Stimulated activated CD4-positive, alpha-beta T cell treated with anti-CD3 and anti-CD28 coated beads, Interleukin-4, amount 100 ng/mL, for 1 hour (primary cell): ENCODE measurements around the gene MT1HL1.

Experiments
- DNase-seq: peaks from one replicate; pipeline ENCODE4 v3.0.0-alpha.2; 2020

The MT1HL1 gene

GRCh38 chr1:237004116-237004515, at the start of gene MT1HL1:
Gene MT1HL1 (minus strand): TSS chr1:237004441. CDS start chr1:237004372, 69 bp downstream.
- DNase-seq: no peak

DNA sequence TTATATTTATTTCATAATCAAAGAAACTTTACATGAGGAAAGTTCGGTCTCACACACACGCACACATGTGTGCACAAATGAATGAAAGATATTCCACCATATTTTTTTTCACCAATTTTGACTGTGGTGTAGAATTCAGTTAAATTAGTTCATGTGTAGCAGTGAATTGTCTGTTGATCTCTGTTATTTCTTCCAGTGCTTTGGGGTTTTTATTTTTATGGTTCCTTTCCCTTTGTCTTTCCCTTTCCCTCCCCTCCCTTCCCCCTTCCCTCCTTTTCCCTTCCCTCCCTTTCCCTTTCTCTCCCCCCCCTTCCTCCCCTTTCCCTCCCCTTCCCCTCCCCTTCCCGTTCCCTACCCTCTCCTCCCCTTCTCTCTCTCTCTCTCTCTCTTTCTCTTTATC, 46.7 kb upstream of the MT1HL1 start:
- DNase-seq: no peak

DNA sequence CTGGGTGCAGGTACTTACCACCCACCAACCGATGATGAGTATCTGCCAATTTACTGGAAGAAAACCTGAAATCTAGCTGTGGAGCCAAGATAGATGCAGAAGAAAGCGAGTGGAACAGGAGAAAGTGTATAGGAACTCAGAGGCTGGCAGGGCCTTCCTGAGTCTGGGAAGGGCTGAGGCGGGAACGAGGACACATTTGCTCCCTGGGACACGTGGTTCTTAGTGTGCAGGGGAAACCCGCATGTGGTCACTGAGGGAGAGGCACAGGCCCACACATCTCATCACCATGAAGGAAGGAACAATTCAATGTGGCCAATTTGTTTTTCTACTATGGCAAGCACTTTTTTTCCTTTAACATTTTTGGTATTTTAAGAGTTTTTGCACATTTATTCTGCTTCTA, 45.9 kb upstream of the MT1HL1 start:
- no peak for DNase-seq

- DNase-seq: no peak
Observed at GRCh38 chr1:237048803-237049202, 44.6 kb upstream of the MT1HL1 start.

DNA sequence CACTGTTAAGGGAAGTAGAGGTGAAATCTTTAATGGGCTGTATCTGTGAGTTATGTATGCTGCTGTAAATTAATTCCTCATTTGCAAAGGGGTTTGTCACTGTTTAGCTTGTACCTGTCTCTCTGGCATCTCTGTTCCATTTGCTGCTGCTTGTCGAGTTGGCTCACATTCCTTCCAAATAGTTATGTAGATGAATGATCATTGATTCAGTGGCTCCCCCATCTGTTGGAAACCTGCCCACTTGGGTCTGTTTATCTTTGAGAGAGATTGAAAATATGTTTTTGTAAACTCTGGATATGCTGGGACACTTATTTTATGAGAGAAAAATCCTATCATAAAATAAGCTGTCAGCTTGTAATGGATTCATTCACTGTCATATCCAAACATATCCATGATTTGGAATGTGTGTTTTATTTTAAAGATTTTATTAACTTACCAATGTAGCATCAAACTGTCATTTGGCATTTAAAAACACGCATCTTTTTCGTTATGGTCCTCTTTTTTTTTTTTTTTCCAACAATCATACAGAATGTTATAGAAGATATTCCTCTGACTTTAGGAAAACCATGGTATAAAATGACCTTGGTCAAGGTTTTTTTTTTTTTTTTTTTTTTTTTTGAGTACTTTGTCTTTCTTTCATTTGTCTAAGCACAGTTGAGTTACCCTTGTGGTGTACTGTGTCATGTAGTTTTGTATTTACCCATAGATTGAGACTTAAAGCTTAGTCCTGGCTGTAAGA, 41.2 kb upstream of the MT1HL1 start:
- DNase-seq: no peak

- no peak for DNase-seq
Observed at GRCh38 chr1:237043846-237044636, 39.8 kb upstream of the MT1HL1 start.

GRCh38 chr1:237042892-237043576, 38.8 kb upstream of the MT1HL1 start:
- DNase-seq: no peak

DNA sequence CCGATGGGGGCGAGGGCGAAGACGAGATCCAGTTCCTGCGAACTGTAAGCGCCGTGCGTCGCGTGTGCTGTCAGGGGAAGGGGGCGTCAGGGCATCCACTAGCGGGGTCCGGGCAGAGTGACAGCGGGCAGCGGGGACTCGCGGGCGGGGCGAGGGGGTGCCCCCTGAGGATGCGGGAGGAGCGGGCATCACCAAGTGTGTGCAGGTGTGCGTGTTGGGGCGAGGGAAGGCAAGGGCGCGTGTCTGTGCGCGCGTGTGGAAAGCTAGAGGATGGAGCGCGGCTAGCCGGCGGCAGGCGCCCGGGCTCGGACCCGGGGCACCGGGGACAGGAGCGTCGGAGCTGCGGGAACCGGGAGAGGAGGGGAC, 38.3 kb upstream of the MT1HL1 start:
- DNase-seq: no peak

DNA sequence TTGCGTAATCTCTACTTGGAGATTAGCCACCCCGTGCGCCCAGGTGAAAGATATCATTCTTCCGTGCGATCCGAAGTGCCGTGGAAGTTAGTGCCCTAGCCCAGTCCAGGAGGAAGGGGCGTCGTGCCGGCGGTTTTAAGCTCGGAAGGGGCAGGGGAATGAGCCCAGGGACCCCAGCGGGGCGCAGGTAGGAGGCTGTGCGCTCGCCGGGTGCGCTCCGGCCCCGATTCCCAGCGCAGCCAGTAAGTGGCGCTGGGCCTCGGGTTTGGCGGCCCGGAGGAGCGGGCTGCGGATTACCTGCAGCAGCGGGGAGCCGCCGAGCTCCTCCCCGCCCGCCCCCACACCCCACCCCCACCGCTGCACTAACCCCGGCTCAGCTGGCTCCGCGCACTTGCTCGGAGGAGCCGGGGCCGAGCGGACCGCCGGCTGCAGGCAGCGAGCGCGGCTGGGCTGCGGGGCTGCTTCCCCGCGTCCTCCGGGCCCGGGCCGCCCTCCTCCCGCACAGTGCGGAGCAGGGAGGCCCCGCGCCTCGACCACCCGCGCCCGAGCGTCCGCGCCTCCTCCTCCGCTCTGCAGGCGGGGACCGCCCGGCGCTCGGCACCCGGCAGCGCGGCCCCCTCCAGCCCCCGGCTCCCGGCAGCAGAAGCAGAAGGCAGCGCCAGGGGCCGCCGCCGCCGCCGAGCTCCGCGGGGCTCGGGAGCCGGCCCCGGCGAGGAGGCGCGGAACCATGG, 37.7 kb upstream of the MT1HL1 start, which contains the start of gene RYR2:
Gene RYR2, plus strand, starts transcription at position 390 of the 731 bp plus-strand sequence. Its CDS starts 338 bp downstream, at position 728.
- no peak for DNase-seq

DNA sequence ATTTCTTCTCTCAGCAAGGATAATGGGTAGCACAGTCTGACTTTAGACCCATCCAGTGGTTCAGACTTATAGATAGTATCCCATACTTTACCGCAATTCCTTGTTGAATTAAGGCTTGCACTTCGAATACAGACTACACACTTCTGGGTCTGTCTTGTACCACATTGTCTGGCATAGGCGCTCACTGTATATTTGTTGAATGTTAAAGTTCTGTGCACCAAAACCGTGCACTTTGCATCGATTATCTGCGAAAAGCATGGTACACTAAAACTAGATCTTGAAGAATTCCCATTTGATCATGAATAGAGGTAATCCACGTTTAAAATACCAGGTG, 37.2 kb upstream of the MT1HL1 start:
- DNase-seq: no peak

GRCh38 chr1:237040823-237041222, 36.6 kb upstream of the MT1HL1 start:
- DNase-seq: no peak

- no peak for DNase-seq
Observed at GRCh38 chr1:237038211-237038610, 34.0 kb upstream of the MT1HL1 start.

GRCh38 chr1:237035759-237036158, 31.5 kb upstream of the MT1HL1 start:
- no peak for DNase-seq

DNA sequence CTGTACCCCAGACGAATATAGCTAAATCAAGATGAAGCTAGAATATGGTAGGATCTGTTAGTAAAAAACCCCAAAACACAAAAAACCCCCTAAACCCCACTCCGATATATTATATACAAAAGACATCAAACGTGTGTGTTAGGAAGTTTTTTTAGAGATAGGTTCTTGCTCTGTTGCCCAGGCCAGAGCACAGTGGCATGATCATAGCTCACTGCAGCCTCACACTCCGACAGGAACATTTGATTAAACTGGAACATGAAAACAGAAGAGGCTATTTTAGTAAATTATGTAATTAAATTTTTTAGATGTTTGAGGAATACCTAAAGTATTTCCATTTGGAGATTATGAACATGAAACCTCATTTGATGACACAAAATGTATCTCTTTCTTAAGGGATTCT, 29.6 kb upstream of the MT1HL1 start:
- DNase-seq: no peak

- DNase-seq: no peak
Observed at GRCh38 chr1:237033061-237033460, 28.8 kb upstream of the MT1HL1 start.

DNA sequence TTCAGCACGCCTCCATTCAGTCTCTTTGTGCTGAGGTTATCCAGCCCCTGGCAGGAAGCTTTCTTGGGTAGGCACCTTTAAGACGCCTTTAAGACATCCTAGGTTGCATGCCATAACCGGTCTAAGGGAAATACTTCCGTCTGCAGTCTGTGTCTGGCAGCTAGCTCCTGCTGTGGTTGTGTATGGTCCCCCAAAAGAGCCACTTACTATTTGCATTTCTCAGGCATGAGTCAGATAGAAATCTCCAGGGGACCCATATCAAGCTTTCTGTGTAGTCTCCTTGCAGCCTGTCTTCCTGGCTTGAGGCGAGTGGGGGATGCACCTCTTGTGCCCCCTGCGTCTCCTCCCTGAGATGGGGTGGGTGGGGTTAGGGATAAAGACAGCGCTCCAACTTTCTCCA, 27.8 kb upstream of the MT1HL1 start:
- no peak for DNase-seq

DNA sequence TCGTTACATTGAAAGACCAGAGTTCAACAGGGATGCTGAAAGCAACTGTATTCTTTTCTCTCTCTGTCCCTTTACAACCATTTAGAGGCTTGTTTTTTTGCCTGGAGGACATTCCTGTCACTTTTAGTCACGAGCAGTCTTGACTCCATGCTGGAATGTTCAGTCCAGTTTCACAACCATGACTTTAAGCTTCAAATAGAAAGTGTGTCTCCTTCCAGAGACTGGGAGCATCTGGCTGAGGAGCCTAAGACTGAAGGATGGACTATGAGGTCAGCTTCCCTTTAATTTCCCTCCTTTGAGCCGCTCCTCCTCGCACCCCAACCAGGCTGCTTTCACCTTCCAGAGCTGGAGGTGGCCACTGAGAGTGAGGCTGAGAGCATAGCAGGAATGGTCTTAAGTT, 27.2 kb upstream of the MT1HL1 start:
- no peak for DNase-seq

- no peak for DNase-seq
Observed at GRCh38 chr1:237029850-237030535, 25.8 kb upstream of the MT1HL1 start.

DNA sequence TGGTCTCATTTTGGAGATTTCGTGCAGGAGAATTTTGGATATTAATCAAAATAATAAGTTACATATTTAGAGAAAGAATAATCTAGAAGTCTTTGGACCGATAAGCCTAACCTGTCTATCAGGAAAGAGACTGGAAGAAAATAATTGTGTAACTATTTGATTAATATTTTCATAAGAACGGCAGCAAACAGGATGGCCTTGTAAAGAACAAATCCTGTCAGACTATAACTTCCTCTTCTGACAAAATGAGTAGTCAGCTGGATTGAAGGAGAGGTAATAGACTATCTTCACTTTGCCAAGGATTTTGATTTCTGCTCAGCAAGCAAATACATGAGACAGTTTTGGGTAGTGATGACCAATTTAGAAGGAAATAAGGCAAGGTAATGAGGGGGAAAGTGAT, 25.0 kb upstream of the MT1HL1 start:
- DNase-seq: no peak

- DNase-seq: no peak
Observed at GRCh38 chr1:237025358-237026074, 21.3 kb upstream of the MT1HL1 start.

DNA sequence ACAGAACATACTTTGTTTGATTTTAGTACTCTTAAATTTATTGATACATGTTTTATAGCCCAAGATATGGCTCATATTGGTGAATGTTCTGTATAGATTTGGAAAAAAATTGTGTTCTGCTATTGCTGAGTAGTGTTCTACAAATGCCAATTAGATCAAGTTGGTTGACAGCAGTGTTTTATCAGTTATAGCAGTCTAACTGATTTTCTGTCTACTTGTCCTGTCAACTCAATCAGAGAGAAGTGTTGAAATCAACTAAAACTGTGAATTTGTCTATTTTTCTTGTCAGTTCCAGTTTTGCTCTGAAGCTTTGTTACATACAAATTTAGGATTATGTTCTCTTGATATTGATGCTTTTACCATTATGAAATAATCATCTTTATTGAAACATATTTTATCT, 14.7 kb upstream of the MT1HL1 start:
- no peak for DNase-seq

- no peak for DNase-seq
Observed at GRCh38 chr1:237016626-237017025, 12.4 kb upstream of the MT1HL1 start.
